Measurements from ENCODE around the gene ZNF860.
"Not testable (repeated sequence)": the region's sequence is repeated elsewhere in the genome, so short reads cannot be mapped to it uniquely, and the experiment has no call there.

Gene ZNF860

GRCh38 chr3:31973081-31973480 is 8.5 kb upstream of the ZNF860 start:
- no peak for FAIRE-seq
- no peak for TF ChIP-seq POLR2A (IDR thresholded peaks at IDR 0.05; ENCODE audit: low read depth, low read length)
- DNase-seq (ENCODE audit: insufficient read length, low spot score), result no peak

GRCh38 chr3:31973837-31974236 is 7.7 kb upstream of the ZNF860 start:
- DNase-seq (ENCODE audit: insufficient read length, low spot score) (no peak), FAIRE-seq (no peak)
- no peak for TF ChIP-seq POLR2A (IDR thresholded peaks at IDR 0.05; ENCODE audit: low read depth, low read length)

GRCh38 chr3:31974471-31974870 is 7.1 kb upstream of the ZNF860 start:
- TF ChIP-seq POLR2A (IDR thresholded peaks at IDR 0.05; ENCODE audit: low read depth, low read length), result no peak
- FAIRE-seq, result no peak
- DNase-seq (ENCODE audit: insufficient read length, low spot score), result no peak

GRCh38 chr3:31974964-31975363 is 6.6 kb upstream of the ZNF860 start:
- TF ChIP-seq POLR2A (IDR thresholded peaks at IDR 0.05; ENCODE audit: low read depth, low read length), result no peak
- no peak for DNase-seq (ENCODE audit: insufficient read length, low spot score)
- FAIRE-seq, result no peak

- FAIRE-seq (no peak), DNase-seq (ENCODE audit: insufficient read length, low spot score) (no peak)
- TF ChIP-seq POLR2A (IDR thresholded peaks at IDR 0.05; ENCODE audit: low read depth, low read length), result no peak
Measured at GRCh38 chr3:31976302-31976701, 5.2 kb upstream of the ZNF860 start.

GRCh38 chr3:31977736-31978135 is 3.8 kb upstream of the ZNF860 start:
- FAIRE-seq (no peak), DNase-seq (ENCODE audit: insufficient read length, low spot score) (no peak)
- no peak for TF ChIP-seq POLR2A (IDR thresholded peaks at IDR 0.05; ENCODE audit: low read depth, low read length)

GRCh38 chr3:31978553-31978952 is 3.0 kb upstream of the ZNF860 start:
- DNase-seq (ENCODE audit: insufficient read length, low spot score), result no peak
- no peak for FAIRE-seq
- TF ChIP-seq POLR2A (IDR thresholded peaks at IDR 0.05; ENCODE audit: low read depth, low read length), result no peak

GRCh38 chr3:31979001-31979697 is 2.4 kb upstream of the ZNF860 start:
- FAIRE-seq, result no peak
- DNase-seq (ENCODE audit: insufficient read length, low spot score), result no peak
- TF ChIP-seq POLR2A (IDR thresholded peaks at IDR 0.05; ENCODE audit: low read depth, low read length), result no peak

- DNase-seq (ENCODE audit: insufficient read length, low spot score) (peak; percentile 25), FAIRE-seq (no peak)
- TF ChIP-seq POLR2A (IDR thresholded peaks at IDR 0.05; ENCODE audit: low read depth, low read length), result no peak
Measured at GRCh38 chr3:31980530-31981205, 882 bp upstream of the ZNF860 start.

- DNase-seq (ENCODE audit: insufficient read length, low spot score) (no peak), FAIRE-seq (no peak)
Measured at GRCh38 chr3:31984321-31984720, 2.8 kb downstream of the ZNF860 start.

GRCh38 chr3:31985831-31986230 is 4.3 kb downstream of the ZNF860 start:
- DNase-seq (ENCODE audit: insufficient read length, low spot score), result no peak
- no peak for FAIRE-seq
- TF ChIP-seq POLR2A (IDR thresholded peaks at IDR 0.05; ENCODE audit: low read depth, low read length), result no peak

More at GRCh38 chr3:31984321-31984720, 2.8 kb downstream of the ZNF860 start:
- no peak for TF ChIP-seq POLR2A (IDR thresholded peaks at IDR 0.05; ENCODE audit: low read depth, low read length)

- DNase-seq (ENCODE audit: insufficient read length, low spot score), result no peak
- no peak for TF ChIP-seq POLR2A (IDR thresholded peaks at IDR 0.05; ENCODE audit: low read depth, low read length)
- no peak for FAIRE-seq
Measured at GRCh38 chr3:31988271-31988670, 6.7 kb downstream of the ZNF860 start.

GRCh38 chr3:31992995-31993394 is 11.4 kb downstream of the ZNF860 start:
- FAIRE-seq; DNase-seq (ENCODE audit: insufficient read length, low spot score): not testable (repeated sequence)

GRCh38 chr3:31993843-31994242 is 12.3 kb downstream of the ZNF860 start:
- DNase-seq (ENCODE audit: insufficient read length, low spot score) (no peak), FAIRE-seq (no peak)
- TF ChIP-seq POLR2A (IDR thresholded peaks at IDR 0.05; ENCODE audit: low read depth, low read length), result no peak

- not testable (repeated sequence) for FAIRE-seq; DNase-seq (ENCODE audit: insufficient read length, low spot score)
Measured at GRCh38 chr3:31995026-31995425, 13.5 kb downstream of the ZNF860 start.

All from H54 (cell line).